Measurements from ENCODE around the gene GALNT11.

Gene GALNT11

GRCh38 chr7:152025077-152025936 lies at the start of gene GALNT11:
TSS of gene GALNT11 (plus strand) at chr7:152025674. CDS start at chr7:152094228, 68,554 bp downstream.
- peak within 1 kb of the TSS; percentile 95 to 96 for H3K9ac ChIP-seq (ENCODE audit: low read length in 2 of 2)

GRCh38 chr7:151978616-151979015 lies 46.9 kb upstream of the GALNT11 start:
- Histone ChIP-seq H3K4me3 (ENCODE audit: low read length in 2 of 2) (no peak overlapping the region), H3K36me3 (ENCODE audit: control insufficient read depth in 2 of 2, insufficient read depth in 2 of 2, low read length in 2 of 2) (no peaks in the 10 kb centered on the region), H3K9me3 (ENCODE audit: control insufficient read depth in 2 of 2, low read length in 2 of 2) (no peaks in the 10 kb centered on the region), H3K9ac (ENCODE audit: low read length in 2 of 2) (no peak overlapping the region), H3K27ac (ENCODE audit: low read length) (no peak overlapping the region), H3K4me1 (ENCODE audit: control insufficient read depth, insufficient read depth, low read length) (no peaks in the 10 kb centered on the region), H3K27me3 (ENCODE audit: control insufficient read depth in 1 of 2, insufficient read depth in 2 of 2, low read length in 2 of 2) (no peaks in the 10 kb centered on the region)

More at GRCh38 chr7:152025077-152025936, at the start of gene GALNT11:
- Histone ChIP-seq H3K36me3 (ENCODE audit: control insufficient read depth in 2 of 2, insufficient read depth in 2 of 2, low read length in 2 of 2) (peaks cover 0 to 3% of the 10 kb centered on the region in 2 donors), H3K9me3 (ENCODE audit: control insufficient read depth in 2 of 2, low read length in 2 of 2) (no peaks in the 10 kb centered on the region), H3K4me3 (ENCODE audit: low read length in 2 of 2) (peak within 1 kb of the TSS; percentile 93 to 94), H3K4me1 (ENCODE audit: control insufficient read depth, insufficient read depth, low read length) (peaks cover 10% of the 10 kb centered on the region), H3K27ac (ENCODE audit: low read length) (peak within 1 kb of the TSS; percentile 79), H3K27me3 (ENCODE audit: control insufficient read depth in 1 of 2, insufficient read depth in 2 of 2, low read length in 2 of 2) (no peaks in the 10 kb centered on the region)

- Histone ChIP-seq H3K27me3 (ENCODE audit: control insufficient read depth in 1 of 2, insufficient read depth in 2 of 2, low read length in 2 of 2) (peaks cover 0 to 2% of the 10 kb centered on the region in 2 donors), H3K36me3 (ENCODE audit: control insufficient read depth in 2 of 2, insufficient read depth in 2 of 2, low read length in 2 of 2) (no peaks in the 10 kb centered on the region), H3K9ac (ENCODE audit: low read length in 2 of 2) (no peak overlapping the region)
These were observed 44.3 kb upstream of the GALNT11 start for GRCh38 chr7:151981223-151981622.

GRCh38 chr7:151982806-151983205 lies 42.7 kb upstream of the GALNT11 start:
- Histone ChIP-seq H3K27ac (ENCODE audit: low read length) (no peak overlapping the region), H3K4me1 (ENCODE audit: control insufficient read depth, insufficient read depth, low read length) (no peaks in the 10 kb centered on the region)

More at GRCh38 chr7:151981223-151981622, 44.3 kb upstream of the GALNT11 start:
- no peaks in the 10 kb centered on the region for H3K9me3 ChIP-seq (ENCODE audit: control insufficient read depth in 2 of 2, low read length in 2 of 2)
- no peak overlapping the region for H3K27ac ChIP-seq (ENCODE audit: low read length)
- no peak overlapping the region for H3K4me3 ChIP-seq (ENCODE audit: low read length in 2 of 2)
- H3K4me1 ChIP-seq (ENCODE audit: control insufficient read depth, insufficient read depth, low read length), result no peaks in the 10 kb centered on the region

GRCh38 chr7:151984612-151985011 lies 40.9 kb upstream of the GALNT11 start:
- no peaks in the 10 kb centered on the region for H3K9me3 ChIP-seq (ENCODE audit: control insufficient read depth in 2 of 2, low read length in 2 of 2)
- no peak overlapping the region for H3K27ac ChIP-seq (ENCODE audit: low read length)
- no peak overlapping the region for H3K9ac ChIP-seq (ENCODE audit: low read length in 2 of 2)
- H3K27me3 ChIP-seq (ENCODE audit: control insufficient read depth in 1 of 2, insufficient read depth in 2 of 2, low read length in 2 of 2), result peaks cover 2 to 3% of the 10 kb centered on the region in 2 donors
- H3K36me3 ChIP-seq (ENCODE audit: control insufficient read depth in 2 of 2, insufficient read depth in 2 of 2, low read length in 2 of 2), result no peaks in the 10 kb centered on the region
- H3K4me1 ChIP-seq (ENCODE audit: control insufficient read depth, insufficient read depth, low read length), result no peaks in the 10 kb centered on the region
- H3K4me3 ChIP-seq (ENCODE audit: low read length in 2 of 2), result no peak overlapping the region

More at GRCh38 chr7:151982806-151983205, 42.7 kb upstream of the GALNT11 start:
- no peaks in the 10 kb centered on the region for H3K9me3 ChIP-seq (ENCODE audit: control insufficient read depth in 2 of 2, low read length in 2 of 2)
- no peaks in the 10 kb centered on the region for H3K36me3 ChIP-seq (ENCODE audit: control insufficient read depth in 2 of 2, insufficient read depth in 2 of 2, low read length in 2 of 2)
- H3K4me3 ChIP-seq (ENCODE audit: low read length in 2 of 2), result no peak overlapping the region
- peaks cover 2% of the 10 kb centered on the region in 2 donors for H3K27me3 ChIP-seq (ENCODE audit: control insufficient read depth in 1 of 2, insufficient read depth in 2 of 2, low read length in 2 of 2)
- no peak overlapping the region for H3K9ac ChIP-seq (ENCODE audit: low read length in 2 of 2)

GRCh38 chr7:151987748-151988529 lies 37.5 kb upstream of the GALNT11 start:
- Histone ChIP-seq H3K9me3 (ENCODE audit: control insufficient read depth in 2 of 2, low read length in 2 of 2) (no peaks in the 10 kb centered on the region), H3K27me3 (ENCODE audit: control insufficient read depth in 1 of 2, insufficient read depth in 2 of 2, low read length in 2 of 2) (peaks cover 2 to 12% of the 10 kb centered on the region in 2 donors), H3K36me3 (ENCODE audit: control insufficient read depth in 2 of 2, insufficient read depth in 2 of 2, low read length in 2 of 2) (no peaks in the 10 kb centered on the region), H3K4me1 (ENCODE audit: control insufficient read depth, insufficient read depth, low read length) (no peaks in the 10 kb centered on the region), H3K27ac (ENCODE audit: low read length) (no peak overlapping the region), H3K4me3 (ENCODE audit: low read length in 2 of 2) (no peak overlapping the region), H3K9ac (ENCODE audit: low read length in 2 of 2) (no peak overlapping the region)

GRCh38 chr7:151992375-151992774 lies 33.1 kb upstream of the GALNT11 start:
- H3K9me3 ChIP-seq (ENCODE audit: control insufficient read depth in 2 of 2, low read length in 2 of 2), result no peaks in the 10 kb centered on the region
- no peaks in the 10 kb centered on the region for H3K36me3 ChIP-seq (ENCODE audit: control insufficient read depth in 2 of 2, insufficient read depth in 2 of 2, low read length in 2 of 2)
- H3K9ac ChIP-seq (ENCODE audit: low read length in 2 of 2), result no peak overlapping the region
- no peak overlapping the region for H3K27ac ChIP-seq (ENCODE audit: low read length)
- H3K27me3 ChIP-seq (ENCODE audit: control insufficient read depth in 1 of 2, insufficient read depth in 2 of 2, low read length in 2 of 2), result peaks cover 3 to 15% of the 10 kb centered on the region in 2 donors
- H3K4me1 ChIP-seq (ENCODE audit: control insufficient read depth, insufficient read depth, low read length), result no peaks in the 10 kb centered on the region
- no peak overlapping the region for H3K4me3 ChIP-seq (ENCODE audit: low read length in 2 of 2)

- no peaks in the 10 kb centered on the region for H3K4me1 ChIP-seq (ENCODE audit: control insufficient read depth, insufficient read depth, low read length)
- H3K9ac ChIP-seq (ENCODE audit: low read length in 2 of 2), result no peak overlapping the region
- H3K27me3 ChIP-seq (ENCODE audit: control insufficient read depth in 1 of 2, insufficient read depth in 2 of 2, low read length in 2 of 2), result peaks cover 3 to 12% of the 10 kb centered on the region in 2 donors
- no peak overlapping the region for H3K27ac ChIP-seq (ENCODE audit: low read length)
- H3K4me3 ChIP-seq (ENCODE audit: low read length in 2 of 2), result no peak overlapping the region
- no peaks in the 10 kb centered on the region for H3K36me3 ChIP-seq (ENCODE audit: control insufficient read depth in 2 of 2, insufficient read depth in 2 of 2, low read length in 2 of 2)
- H3K9me3 ChIP-seq (ENCODE audit: control insufficient read depth in 2 of 2, low read length in 2 of 2), result no peaks in the 10 kb centered on the region
These were observed 31.3 kb upstream of the GALNT11 start for GRCh38 chr7:151993977-151994676.

GRCh38 chr7:151999424-152000090 lies 25.9 kb upstream of the GALNT11 start:
- Histone ChIP-seq H3K27ac (ENCODE audit: low read length) (no peak overlapping the region), H3K36me3 (ENCODE audit: control insufficient read depth in 2 of 2, insufficient read depth in 2 of 2, low read length in 2 of 2) (no peaks in the 10 kb centered on the region), H3K9ac (ENCODE audit: low read length in 2 of 2) (no peak overlapping the region), H3K4me3 (ENCODE audit: low read length in 2 of 2) (no peak overlapping the region), H3K4me1 (ENCODE audit: control insufficient read depth, insufficient read depth, low read length) (no peaks in the 10 kb centered on the region), H3K9me3 (ENCODE audit: control insufficient read depth in 2 of 2, low read length in 2 of 2) (no peaks in the 10 kb centered on the region), H3K27me3 (ENCODE audit: control insufficient read depth in 1 of 2, insufficient read depth in 2 of 2, low read length in 2 of 2) (peaks cover 0 to 3% of the 10 kb centered on the region in 2 donors)

GRCh38 chr7:152000191-152000590 lies 25.3 kb upstream of the GALNT11 start:
- H3K27me3 ChIP-seq (ENCODE audit: control insufficient read depth in 1 of 2, insufficient read depth in 2 of 2, low read length in 2 of 2), result peaks cover 0 to 3% of the 10 kb centered on the region in 2 donors

More at GRCh38 chr7:152000191-152000590, 25.3 kb upstream of the GALNT11 start:
- Histone ChIP-seq H3K4me1 (ENCODE audit: control insufficient read depth, insufficient read depth, low read length) (no peaks in the 10 kb centered on the region), H3K36me3 (ENCODE audit: control insufficient read depth in 2 of 2, insufficient read depth in 2 of 2, low read length in 2 of 2) (no peaks in the 10 kb centered on the region), H3K9ac (ENCODE audit: low read length in 2 of 2) (no peak overlapping the region), H3K4me3 (ENCODE audit: low read length in 2 of 2) (no peak overlapping the region), H3K27ac (ENCODE audit: low read length) (no peak overlapping the region), H3K9me3 (ENCODE audit: control insufficient read depth in 2 of 2, low read length in 2 of 2) (no peaks in the 10 kb centered on the region)

All from stomach smooth muscle (tissue), 2 donors.